NCI-H524 (cell line): ENCODE data around the gene PHRF1.

Experiments used
- DNase-seq, 2 experiments: peaks; one replicate each; lab custom pipeline; 2025; lab: John Stamatoyannopoulos, UW

Gene PHRF1

GRCh38 chr11:575996-576768 is at the start of gene PHRF1:
PHRF1 (plus strand) TSS chr11:576470; CDS start chr11:581513, 5,043 bp downstream.
- DNase-seq, result peak; percentile 87 to 88

- no peak for DNase-seq
These were observed 48.0 kb upstream of the PHRF1 start for GRCh38 chr11:528166-528814.

- peak in 1 of 2 experiments; percentile 24 for DNase-seq
These were observed 47.2 kb upstream of the PHRF1 start for GRCh38 chr11:528815-529727.

GRCh38 chr11:529728-530411 is 46.4 kb upstream of the PHRF1 start:
- DNase-seq, result no peak

GRCh38 chr11:530960-531831 is 45.1 kb upstream of the PHRF1 start:
- no peak for DNase-seq

GRCh38 chr11:531919-532526 is 44.2 kb upstream of the PHRF1 start:
- no peak for DNase-seq

GRCh38 chr11:532527-532985 is 43.7 kb upstream of the PHRF1 start:
- no peak for DNase-seq

- no peak for DNase-seq
These were observed 43.2 kb upstream of the PHRF1 start for GRCh38 chr11:532986-533585.

- no peak for DNase-seq
These were observed 42.5 kb upstream of the PHRF1 start for GRCh38 chr11:533586-534395.

- no peak for DNase-seq
These were observed 41.7 kb upstream of the PHRF1 start for GRCh38 chr11:534396-535209.

- DNase-seq, result no peak
These were observed 41.1 kb upstream of the PHRF1 start for GRCh38 chr11:535210-535518.

GRCh38 chr11:535519-536454 is 40.5 kb upstream of the PHRF1 start, which contains the start of gene HRAS:
HRAS (minus strand) TSS chr11:535576.
- peak; percentile 65 to 88 for DNase-seq

- DNase-seq, result peak; percentile 69 to 87
These were observed 39.2 kb upstream of the PHRF1 start, which contains the start of gene LRRC56 for GRCh38 chr11:536841-537621. LRRC56 (plus strand) TSS chr11:537527; CDS start chr11:540685, 3,158 bp downstream.

GRCh38 chr11:537622-538430 is 38.4 kb upstream of the PHRF1 start:
- no peak for DNase-seq

- no peak for DNase-seq
These were observed 37.7 kb upstream of the PHRF1 start for GRCh38 chr11:538431-539051.
